ENCODE data around the gene CARMIL3. TPM values are rescaled to one million over a fixed set of nuclear protein-coding genes. Genes with fewer than 3 reads are reported as not detected.

Gene CARMIL3
- total RNA-seq, 1 donor from 2014 or later: 0.06 TPM

DNA sequence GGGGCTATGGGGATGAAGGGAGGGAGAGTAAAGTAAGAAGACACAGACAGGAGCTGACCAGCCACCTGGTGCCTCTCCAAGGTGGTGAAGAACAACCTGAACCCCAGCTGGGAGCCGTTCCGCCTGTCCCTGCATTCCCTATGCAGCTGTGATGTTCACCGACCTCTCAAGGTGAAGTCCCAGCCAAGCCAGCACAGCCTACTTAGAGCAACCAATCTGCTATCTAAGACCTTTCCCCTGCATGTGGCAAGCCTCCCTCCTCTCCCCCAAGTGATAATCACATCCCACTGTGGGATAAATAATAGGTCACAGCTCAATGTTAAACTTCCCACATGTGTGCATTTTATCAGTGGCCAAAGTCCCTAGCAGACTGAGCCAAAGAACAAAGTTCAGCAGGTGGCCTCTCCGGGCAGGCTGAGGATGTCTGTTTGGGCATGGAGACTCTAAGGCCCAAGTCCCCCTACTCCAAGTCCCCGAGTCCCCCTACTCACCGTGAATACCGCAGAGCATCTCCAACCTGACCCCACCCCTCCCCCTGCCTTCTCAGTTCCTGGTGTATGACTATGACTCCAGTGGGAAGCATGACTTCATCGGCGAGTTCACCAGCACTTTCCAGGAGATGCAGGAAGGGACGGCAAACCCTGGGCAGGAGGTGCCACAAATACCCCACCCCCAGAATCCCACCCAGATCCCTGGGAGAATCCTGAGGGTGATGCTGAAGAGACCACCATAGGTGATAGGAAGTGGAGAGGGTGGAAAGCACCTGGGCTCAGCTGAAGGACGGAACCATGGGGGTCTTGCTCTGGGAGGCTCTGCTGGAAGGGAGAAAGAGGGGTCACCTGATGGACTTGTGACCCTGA, 23.0 kb downstream of the CARMIL3 start:
- DNase-seq (ENCODE audit: extremely low read depth, low read depth, low spot score): no peak

GRCh38 chr14:24075485-24076301, 23.9 kb downstream of the CARMIL3 start:
- DNase-seq (ENCODE audit: extremely low read depth, low read depth, low spot score): no peak

- DNase-seq (ENCODE audit: extremely low read depth, low read depth, low spot score): no peak
Measured at GRCh38 chr14:24076302-24076601, 24.4 kb downstream of the CARMIL3 start.

DNA sequence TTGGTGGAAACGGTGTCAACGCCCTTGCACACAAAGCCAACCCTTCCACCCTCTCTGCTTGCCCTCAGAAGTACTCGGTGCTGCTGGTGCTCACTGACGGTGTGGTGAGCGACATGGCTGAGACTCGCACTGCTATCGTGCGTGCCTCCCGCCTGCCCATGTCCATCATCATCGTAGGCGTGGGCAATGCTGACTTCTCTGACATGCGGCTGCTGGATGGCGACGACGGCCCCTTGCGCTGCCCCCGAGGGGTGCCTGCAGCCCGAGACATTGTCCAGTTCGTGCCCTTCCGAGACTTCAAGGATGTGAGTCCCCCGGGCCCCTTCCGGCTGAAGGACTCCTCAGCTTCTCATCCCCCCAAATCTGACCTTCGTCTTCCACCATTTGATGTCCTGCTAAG, 25.3 kb downstream of the CARMIL3 start:
- no peak for DNase-seq (ENCODE audit: extremely low read depth, low read depth, low spot score)

DNA sequence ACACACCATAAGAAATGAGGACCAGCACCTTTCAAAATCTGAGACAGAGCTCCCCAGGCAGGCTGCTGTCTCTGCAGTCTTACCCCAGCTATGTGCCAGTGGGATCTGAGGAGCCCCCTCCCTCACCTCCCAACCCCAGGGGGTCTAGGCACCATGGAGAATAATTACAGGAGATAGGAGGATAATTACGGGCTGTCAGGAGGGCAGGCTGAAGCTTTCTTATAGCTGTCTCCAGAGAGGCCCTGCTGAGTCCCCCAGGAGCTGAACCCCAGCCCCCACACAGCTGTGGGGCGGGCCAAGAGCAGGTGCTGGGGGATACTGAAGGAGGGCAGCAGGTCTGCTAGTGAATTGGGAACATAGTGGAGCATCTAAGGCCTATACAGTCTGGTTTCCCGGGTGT, 26.3 kb downstream of the CARMIL3 start:
- no peak for DNase-seq (ENCODE audit: extremely low read depth, low read depth, low spot score)

DNA sequence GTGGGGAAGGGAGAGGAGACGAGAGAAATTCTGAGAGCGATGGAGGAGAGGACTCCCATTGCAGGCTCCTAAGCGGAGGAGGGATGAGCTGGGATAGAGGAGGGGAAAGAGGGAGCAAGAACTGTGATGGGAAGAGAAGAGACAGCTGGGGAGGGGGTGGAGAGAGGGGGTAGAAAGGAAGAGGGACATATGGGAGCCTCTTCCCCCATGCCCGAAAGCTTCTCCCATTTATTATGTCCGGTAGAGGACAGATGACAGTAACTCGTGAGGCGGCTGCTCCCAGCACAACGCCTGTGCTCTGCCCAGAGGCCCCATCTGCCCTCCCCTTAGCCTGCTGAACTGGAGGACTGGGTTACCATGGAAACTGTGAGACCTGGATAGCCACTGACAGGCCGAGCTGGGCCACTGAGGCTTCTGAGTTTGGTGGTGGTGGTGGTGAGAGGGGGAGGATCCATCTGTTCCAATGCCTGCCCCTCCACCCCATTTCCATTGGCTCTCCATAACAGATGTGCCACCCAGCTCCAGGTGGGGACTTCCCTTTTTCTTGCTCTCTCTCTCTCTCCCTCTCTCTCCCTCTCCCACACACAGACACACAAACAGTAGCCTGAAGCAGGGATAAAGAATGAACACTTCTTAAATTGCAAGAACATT, 27.8 kb downstream of the CARMIL3 start:
- DNase-seq (ENCODE audit: extremely low read depth, low read depth, low spot score): no peak

DNA sequence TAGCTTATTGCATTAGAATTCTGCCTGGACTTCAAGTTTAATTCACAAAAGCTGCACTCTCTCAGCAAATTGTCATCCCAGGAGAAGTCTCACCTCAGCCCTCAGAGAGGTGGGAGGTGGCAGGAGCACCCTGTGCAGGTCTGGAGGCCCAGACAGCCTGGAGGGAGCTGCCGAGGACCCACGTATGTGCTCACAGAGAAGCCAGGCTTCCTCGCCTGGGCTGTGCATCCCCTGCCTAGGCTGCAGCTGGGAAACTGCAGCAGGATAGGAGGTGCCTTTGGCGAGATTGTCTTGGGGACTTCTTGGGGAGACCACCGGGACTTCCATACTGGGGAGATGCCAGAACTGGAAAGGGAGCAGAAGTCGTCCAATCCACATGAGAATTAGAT, 28.3 kb downstream of the CARMIL3 start:
- no peak for DNase-seq (ENCODE audit: extremely low read depth, low read depth, low spot score)

DNA sequence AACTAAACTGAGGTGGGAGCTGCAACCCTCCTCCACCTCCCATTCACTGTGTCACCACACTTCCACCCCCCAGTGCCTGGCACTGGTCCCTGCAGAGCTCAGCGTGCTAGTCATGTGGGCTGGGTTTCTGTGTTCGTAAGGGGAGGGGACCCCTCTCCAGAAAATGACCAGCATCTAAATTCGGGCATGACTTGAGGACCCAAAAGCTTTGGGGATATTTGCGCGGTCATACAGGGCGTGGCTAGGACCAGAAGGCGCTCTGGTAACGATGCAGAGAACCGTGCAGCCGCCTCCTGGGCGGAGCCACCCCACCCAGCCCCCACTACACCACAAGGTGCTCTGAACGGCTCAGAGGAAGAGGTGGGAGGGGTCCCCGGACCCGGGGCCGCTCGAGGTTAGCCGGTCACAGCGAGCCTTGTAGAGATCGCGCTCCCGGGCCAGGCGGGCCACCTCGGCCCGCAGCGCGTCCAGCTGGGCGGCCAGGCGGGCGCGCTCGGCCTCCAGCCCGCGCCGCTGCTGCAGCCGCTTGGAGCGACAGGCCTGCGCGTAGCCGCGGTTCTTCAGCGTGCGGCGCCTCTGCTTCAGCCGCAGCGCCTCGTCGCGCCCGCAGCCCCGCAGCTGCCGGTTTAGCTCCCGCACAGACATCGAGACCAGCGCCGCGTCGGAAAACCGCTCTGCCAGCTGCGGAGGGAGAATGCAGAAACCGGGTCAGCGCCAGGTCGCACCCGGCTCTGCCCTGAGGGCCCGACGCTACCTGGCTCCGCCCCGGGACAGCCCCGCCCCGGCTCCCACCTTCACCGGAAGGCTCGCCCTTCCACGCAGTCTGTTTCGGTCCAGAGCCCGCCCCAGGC, 29.3 kb downstream of the CARMIL3 start:
- DNase-seq (ENCODE audit: extremely low read depth, low read depth, low spot score): no peak

DNA sequence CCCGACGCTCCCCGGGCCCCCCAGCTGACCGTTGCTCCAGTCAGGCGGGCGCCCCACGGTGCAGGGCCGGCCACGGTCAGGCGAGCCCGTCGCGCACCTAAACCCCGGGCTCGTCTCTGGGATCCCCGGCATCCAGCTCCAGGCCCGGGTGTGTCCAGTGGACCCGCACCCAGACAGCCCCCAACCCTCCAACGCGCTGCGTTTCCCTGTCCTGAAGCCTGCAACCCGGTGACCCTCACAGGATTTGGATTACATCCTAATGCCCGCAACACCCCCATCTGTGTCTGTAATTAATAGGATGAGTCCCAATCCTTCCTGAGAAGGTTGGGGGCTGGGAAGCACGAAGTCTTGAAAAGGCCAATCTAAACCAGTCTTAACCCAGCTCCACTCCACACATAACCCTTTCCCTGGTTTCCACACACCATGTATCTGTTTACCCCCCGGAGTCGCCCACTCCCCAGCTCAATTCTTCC, 30.0 kb downstream of the CARMIL3 start:
- DNase-seq (ENCODE audit: extremely low read depth, low read depth, low spot score): no peak

- no peak for DNase-seq (ENCODE audit: extremely low read depth, low read depth, low spot score)
Measured at GRCh38 chr14:24082411-24083080, 30.7 kb downstream of the CARMIL3 start.

DNA sequence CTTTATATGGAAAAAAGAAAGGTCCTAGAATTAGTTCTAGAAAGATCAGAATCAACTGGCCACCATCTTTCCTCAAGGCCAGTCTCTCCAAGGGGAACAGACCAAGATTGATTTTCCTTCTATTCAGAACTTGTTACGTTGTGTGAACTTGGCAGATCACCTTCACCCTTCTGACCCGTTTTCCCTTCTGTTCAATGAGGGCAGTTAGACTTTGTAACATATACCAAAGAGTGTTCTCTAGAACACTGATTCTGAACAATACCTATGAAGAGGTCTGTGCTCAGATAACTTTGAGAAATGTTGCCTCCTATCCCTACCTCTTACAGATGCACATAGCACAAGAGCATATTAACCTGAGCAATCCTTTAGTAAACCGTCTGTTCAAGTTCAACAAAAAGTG, 31.7 kb downstream of the CARMIL3 start:
- no peak for DNase-seq (ENCODE audit: extremely low read depth, low read depth, low spot score)

DNA sequence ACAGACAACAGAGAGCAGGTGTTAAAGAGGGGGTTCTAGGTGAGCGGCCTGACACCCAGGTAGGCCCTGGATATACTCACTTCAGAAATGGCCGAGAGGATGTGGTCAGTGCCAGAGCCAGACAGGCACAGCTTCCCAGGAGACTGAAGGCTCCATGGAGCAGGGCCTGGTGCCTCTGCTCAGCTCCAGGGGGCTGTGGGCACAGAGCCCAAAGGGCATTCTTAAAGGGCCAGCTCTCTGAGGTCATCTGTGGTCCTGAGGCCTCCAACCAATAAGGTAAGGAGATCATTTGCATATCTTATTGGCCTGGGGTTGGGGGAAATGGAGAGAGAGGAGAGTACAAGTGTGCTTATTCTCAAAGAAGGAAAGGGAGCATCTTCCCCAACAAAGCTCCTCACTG, 32.6 kb downstream of the CARMIL3 start:
- no peak for DNase-seq (ENCODE audit: extremely low read depth, low read depth, low spot score)

DNA sequence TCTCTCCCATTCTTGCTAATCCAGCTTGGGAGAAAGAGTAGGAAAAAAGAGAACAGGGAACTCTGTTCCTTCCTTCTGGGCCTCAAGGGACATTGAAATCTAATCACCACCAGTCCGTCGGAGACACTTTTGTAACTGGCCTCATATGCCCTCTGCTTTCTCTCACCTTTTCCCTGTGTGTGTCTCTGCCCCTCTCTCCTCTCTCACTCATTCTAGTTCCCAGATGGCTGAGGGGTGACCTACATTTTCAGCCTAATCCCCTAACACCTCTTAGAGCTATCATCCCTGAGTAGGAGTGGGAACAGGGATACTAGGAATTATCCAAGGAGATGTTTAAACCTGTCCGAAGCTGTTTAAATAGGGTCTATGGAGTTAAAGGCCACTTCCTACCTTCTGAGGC, 33.4 kb downstream of the CARMIL3 start:
- DNase-seq (ENCODE audit: extremely low read depth, low read depth, low spot score): no peak

DNA sequence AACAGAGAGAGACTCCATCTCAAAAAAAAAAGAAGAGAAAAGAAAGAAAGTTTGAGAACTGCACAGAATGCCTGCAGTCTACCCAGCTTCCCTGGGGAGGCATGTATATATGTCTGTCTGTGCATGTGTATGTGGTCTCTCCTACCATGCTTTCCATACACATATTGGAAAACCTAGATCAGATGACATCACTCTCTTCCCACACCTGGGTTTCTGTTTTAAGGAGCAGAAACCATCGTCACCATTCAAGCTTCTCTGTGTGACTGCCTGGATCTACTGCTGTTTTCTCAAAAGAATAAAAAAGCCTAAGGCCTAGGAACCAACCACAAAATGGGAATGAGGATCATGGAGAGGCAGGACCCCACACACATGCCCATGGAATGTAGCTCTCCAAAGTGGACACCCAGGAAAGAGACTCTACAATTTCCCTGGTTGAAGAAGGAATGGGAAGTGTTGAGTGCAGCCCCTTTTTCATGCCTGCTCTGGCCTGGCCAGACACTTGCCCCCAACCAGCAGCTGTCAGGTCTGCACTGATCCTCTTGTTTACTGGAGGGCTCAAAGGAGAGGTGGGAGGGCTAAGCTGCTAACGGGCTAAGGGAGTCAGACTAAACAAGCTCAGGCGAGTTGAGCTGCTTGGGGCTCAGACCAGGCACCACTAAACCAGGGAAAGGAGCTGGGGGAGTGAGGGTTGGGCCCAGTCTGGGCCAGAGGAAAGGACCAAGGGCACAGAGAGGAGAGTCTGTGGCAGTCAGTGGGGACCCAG, 34.6 kb downstream of the CARMIL3 start:
- DNase-seq (ENCODE audit: extremely low read depth, low read depth, low spot score): no peak

DNA sequence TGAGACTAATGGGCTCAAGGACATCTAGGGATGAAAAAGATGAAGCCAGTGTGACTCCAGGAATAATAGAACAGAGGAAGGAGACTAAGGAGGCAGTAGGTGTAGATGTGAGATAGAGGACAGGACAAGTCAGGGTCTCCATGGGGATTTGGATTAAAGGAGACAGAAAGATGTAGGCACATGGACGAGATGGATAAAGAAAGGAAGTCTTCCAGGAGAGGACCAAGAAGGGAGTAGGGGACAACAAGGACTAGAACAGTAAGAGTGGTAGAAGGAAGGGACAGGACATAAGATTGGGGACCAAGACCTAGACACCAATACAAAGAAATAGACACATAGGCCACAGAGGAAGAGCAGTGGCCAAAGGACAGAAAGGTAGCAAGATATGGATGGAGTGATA, 35.2 kb downstream of the CARMIL3 start:
- DNase-seq (ENCODE audit: extremely low read depth, low read depth, low spot score): no peak

DNA sequence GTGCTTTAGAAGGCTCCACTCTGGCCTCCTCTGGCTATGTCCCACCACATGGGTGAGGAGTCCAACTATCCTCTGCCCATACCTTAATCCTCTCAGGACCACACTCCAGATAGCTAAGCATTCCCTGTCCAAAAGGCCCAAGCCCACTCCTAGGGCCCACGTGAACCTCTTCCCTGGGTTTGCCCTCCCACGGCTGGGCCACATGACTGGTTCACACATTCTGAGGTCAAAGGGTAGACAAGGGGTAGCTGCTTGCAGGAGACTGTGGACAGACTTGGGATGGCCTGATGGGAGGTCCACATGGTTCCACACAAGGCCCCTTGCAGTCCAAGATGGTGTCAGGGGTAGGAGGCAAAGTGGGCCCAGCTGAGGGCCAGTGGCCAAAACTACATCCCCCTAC, 36.3 kb downstream of the CARMIL3 start:
- DNase-seq (ENCODE audit: extremely low read depth, low read depth, low spot score): no peak

GRCh38 chr14:24089890-24090289, 38.1 kb downstream of the CARMIL3 start:
- no peak for DNase-seq (ENCODE audit: extremely low read depth, low read depth, low spot score)

DNA sequence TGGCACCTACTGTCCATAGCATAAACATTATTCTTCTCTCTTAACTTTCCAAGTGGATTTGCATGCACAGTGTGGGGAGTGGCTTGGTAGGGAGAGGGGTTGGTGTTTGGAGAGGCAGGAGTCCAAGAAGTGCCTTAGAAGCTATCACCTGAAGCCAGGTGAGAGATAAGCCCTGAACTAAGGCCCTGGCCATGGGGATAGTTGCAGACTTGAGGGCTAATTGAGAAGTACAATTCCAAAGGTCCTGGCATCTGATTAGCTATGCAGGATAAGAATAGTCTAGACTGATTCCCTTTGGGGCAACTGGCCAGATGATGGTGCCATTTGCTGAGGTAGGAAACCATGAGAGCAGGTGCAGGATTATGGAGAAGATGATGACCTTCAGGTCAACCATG, 40.3 kb downstream of the CARMIL3 start:
- DNase-seq (ENCODE audit: extremely low read depth, low read depth, low spot score): no peak

GRCh38 chr14:24092505-24093206, 40.8 kb downstream of the CARMIL3 start:
- no peak for DNase-seq (ENCODE audit: extremely low read depth, low read depth, low spot score)

All from glomerular endothelial cell (primary cell).